Omental fat pad (tissue), 4 donors: ENCODE data around the gene TMEM130. TPM values are rescaled to one million over a fixed set of nuclear protein-coding genes. Genes with fewer than 3 reads are reported as not detected.

Experiments
- ATAC-seq: fragments of 150-250 bp; one replicate; pipeline ENCODE4 v1.9.1; 2016; ENCODE audit warnings: mild to moderate bottlenecking, moderate library complexity; ENCODE audit not compliant: low FRiP score
- DNase-seq: peaks from one replicate; pipeline ENCODE4 v3.0.0-alpha.2; 2019; ENCODE audit warnings: low spot score
- CTCF ChIP-seq, 3 donors: fragments of 450-650 bp; IDR thresholded peaks; one replicate each; pipeline ENCODE4 v1.5.1; 2016 to 2017; ENCODE audit warnings: antibody characterized with exemption in 3 of 3, mild to moderate bottlenecking in 3 of 3, moderate library complexity in 2 of 3
- total RNA-seq, 4 donors: library from RNA; depleted of rRNA; stranded (reverse); fragments of >200 nt; gene quantifications; one replicate each; pipeline ENCODE4 v1.1.0, GENCODE V29; 2016

TMEM130 gene
- total RNA-seq, 4 donors from 2014 or later, result 0.19 to 0.24 TPM; not detected in 2

DNA sequence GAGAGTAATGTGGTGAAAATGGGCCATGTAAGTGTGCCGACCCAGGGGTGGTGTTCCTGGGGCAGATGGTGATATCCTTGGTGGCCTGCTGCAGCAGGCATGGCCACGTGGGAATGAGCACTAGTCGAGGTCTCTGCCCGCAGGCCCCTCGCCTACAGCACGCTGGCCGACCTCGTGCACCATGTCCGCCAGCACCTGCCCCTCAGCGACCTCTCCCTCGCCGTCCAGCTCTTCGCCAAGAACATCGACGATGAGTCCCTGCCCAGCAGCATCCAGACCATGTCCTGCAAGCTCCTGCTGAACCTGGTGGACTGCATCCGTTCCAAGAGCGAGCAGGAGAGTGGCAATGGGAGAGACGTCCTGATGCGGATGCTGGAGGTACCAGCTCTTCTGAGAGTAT, 38.8 kb upstream of the TMEM130 start:
- ATAC-seq, result no peak
- TF ChIP-seq CTCF (IDR thresholded peaks at IDR 0.05), result no peak
- no peak for DNase-seq

- TF ChIP-seq CTCF (IDR thresholded peaks at IDR 0.05), result no peak
- DNase-seq, result no peak
- ATAC-seq, result no peak
Measured at GRCh38 chr7:98907570-98907969, 37.8 kb upstream of the TMEM130 start.

DNA sequence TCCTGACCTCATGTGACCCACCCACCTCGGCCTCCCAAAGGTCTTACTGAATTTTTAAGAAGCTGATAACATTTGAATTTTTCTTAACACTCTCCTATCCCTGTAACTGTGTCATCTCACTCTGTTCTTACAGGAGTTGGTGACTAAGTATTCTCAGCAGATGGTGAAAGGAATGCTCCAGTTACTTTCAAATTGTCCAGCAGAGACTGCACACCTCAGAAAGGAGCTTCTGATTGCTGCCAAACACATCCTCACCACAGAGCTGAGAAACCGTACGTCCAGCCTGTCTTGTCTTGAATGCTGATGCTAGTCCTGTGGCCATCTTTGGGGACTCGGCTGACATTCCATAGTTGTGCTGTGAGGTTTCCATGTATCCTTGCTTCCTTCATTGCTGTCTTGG, 33.4 kb upstream of the TMEM130 start:
- DNase-seq, result no peak
- TF ChIP-seq CTCF (IDR thresholded peaks at IDR 0.05), result no peak
- ATAC-seq, result no peak

DNA sequence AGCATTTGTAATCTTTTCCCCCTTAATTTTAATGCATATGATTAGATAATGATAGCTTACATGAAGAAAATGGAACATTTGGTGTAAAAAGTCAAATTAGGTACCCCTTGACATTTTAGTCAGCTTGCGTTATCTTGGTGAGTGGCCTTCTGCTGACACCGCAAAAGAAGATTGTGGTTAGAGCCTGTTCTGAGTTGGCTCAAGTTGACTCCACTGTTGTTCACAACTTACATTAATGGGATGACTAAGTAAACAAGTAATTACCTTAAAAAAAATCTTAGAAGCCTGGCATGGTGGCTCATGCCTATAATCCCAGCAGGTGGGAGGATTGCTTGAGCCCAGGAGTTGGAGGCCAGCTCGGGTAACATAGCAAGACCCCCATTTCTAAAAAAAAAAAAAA, 32.7 kb upstream of the TMEM130 start:
- DNase-seq (no peak), ATAC-seq (no peak)
- TF ChIP-seq CTCF (IDR thresholded peaks at IDR 0.05), result no peak

- ATAC-seq (no peak), DNase-seq (no peak)
- TF ChIP-seq CTCF (IDR thresholded peaks at IDR 0.05), result no peak
Measured at GRCh38 chr7:98900815-98901214, 31.0 kb upstream of the TMEM130 start.

DNA sequence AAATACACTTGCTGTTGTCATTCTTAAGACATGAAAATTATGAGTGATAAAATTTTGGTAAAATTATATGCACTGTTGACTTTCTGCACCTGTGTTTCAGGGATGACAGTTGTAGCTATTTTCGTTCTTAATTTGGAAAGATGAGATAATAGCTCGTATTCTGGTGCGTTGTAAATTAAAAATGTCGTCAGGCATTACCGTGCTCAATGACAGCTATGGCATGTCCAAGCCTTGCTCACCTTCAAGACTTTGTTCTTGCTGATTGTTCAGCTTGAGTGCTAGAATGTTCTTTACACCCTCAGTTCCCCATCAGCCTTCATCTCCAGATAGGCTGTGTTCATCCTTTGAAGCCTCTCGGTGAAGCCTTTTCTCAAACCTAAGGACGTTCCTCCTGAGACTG, 30.0 kb upstream of the TMEM130 start:
- TF ChIP-seq CTCF (IDR thresholded peaks at IDR 0.05), result no peak
- ATAC-seq (no peak), DNase-seq (no peak)

- no peak for TF ChIP-seq CTCF (IDR thresholded peaks at IDR 0.05)
- ATAC-seq (no peak), DNase-seq (no peak)
Measured at GRCh38 chr7:98892609-98893008, 22.8 kb upstream of the TMEM130 start.
